Activated CD4-positive, alpha-beta T cell treated with anti-CD3 and anti-CD28 coated beads, Interleukin-2, amount 50 U/mL, for 48 hours (primary cell): ENCODE measurements around the gene TMC4.
"Not testable (repeated sequence)": the region's sequence is repeated elsewhere in the genome, so short reads cannot be mapped to it uniquely, and the experiment has no call there.

ENCODE experiments used
- DNase-seq, 2 experiments: peaks; one replicate each; pipeline ENCODE4 v3.0.0-alpha.2; 2020

The TMC4 gene

GRCh38 chr19:54172471-54173358 lies at the start of gene TMC4:
Gene TMC4, minus strand, starts transcription at chr19:54173160. Its CDS starts 43 bp downstream, at chr19:54173117.
- DNase-seq: peak in 1 of 2 experiments; percentile 24

GRCh38 chr19:54221947-54222346 lies 49.0 kb upstream of the TMC4 start:
- DNase-seq: not testable (repeated sequence)

- not testable (repeated sequence) for DNase-seq
Observed at GRCh38 chr19:54219702-54220101, 46.7 kb upstream of the TMC4 start.

- no peak for DNase-seq
Observed at GRCh38 chr19:54218960-54219661, 46.2 kb upstream of the TMC4 start.

- DNase-seq: no peak
Observed at GRCh38 chr19:54218259-54218658, 45.3 kb upstream of the TMC4 start.

- not testable (repeated sequence) for DNase-seq
Observed at GRCh38 chr19:54217517-54218247, 44.7 kb upstream of the TMC4 start.

GRCh38 chr19:54216869-54217268 lies 43.9 kb upstream of the TMC4 start:
- no peak for DNase-seq

GRCh38 chr19:54214734-54215133 lies 41.8 kb upstream of the TMC4 start:
- not testable (repeated sequence) for DNase-seq

GRCh38 chr19:54214217-54214616 lies 41.3 kb upstream of the TMC4 start:
- not testable (repeated sequence) for DNase-seq

- no peak for DNase-seq
Observed at GRCh38 chr19:54211235-54211634, 38.3 kb upstream of the TMC4 start.

- DNase-seq: peak; percentile 32 to 51
Observed at GRCh38 chr19:54209811-54210494, 37.0 kb upstream of the TMC4 start.

GRCh38 chr19:54209058-54209810 lies 36.3 kb upstream of the TMC4 start:
- peak in 1 of 2 experiments; percentile 34 for DNase-seq

- no peak for DNase-seq
Observed at GRCh38 chr19:54208784-54209057, 35.8 kb upstream of the TMC4 start.

GRCh38 chr19:54207983-54208783 lies 35.2 kb upstream of the TMC4 start:
- peak; percentile 72 to 76 for DNase-seq

GRCh38 chr19:54207676-54207982 lies 34.7 kb upstream of the TMC4 start:
- DNase-seq: no peak

- not testable (repeated sequence) for DNase-seq
Observed at GRCh38 chr19:54207193-54207592, 34.2 kb upstream of the TMC4 start.

GRCh38 chr19:54206831-54207177 lies 33.8 kb upstream of the TMC4 start:
- DNase-seq: peak in 1 of 2 experiments; percentile 31

GRCh38 chr19:54206030-54206830 lies 33.3 kb upstream of the TMC4 start:
- DNase-seq: peak in 1 of 2 experiments; percentile 17

GRCh38 chr19:54204767-54205468 lies 32.0 kb upstream of the TMC4 start:
- no peak for DNase-seq

GRCh38 chr19:54203151-54203611 lies 30.2 kb upstream of the TMC4 start:
- no peak for DNase-seq
